Heart left ventricle (tissue), 16 donors: ENCODE data around the gene SIX5. TPM values are rescaled to one million over a fixed set of nuclear protein-coding genes. Genes with fewer than 3 reads are reported as not detected.

Source experiments
- ATAC-seq, 4 donors: fragments of 200-7000 bp; cut with Tn5 transposase; one replicate each; pipeline ENCODE4 v1.9.1; 2020 to 2022; ENCODE audit warnings: moderate library complexity in 4 of 4, mild to moderate bottlenecking in 3 of 4, moderate number of reproducible peaks in 1 of 4
- DNase-seq, 5 donors: peaks; one replicate each; pipeline ENCODE4 v3.0.0-alpha.2; 2020
- H3K27ac ChIP-seq, 12 donors: fragments of 200-600 bp; sonication (generic) in 4 of 12; one replicate each; pipeline versions ENCODE4 v1.5.0 to v1.8.0; 2016 to 2022; ENCODE audit warnings: mild to moderate bottlenecking in 2 of 12
- H3K27me3 ChIP-seq, 9 donors: fragments of 200-600 bp; sonication (generic) in 2 of 9; one replicate each; pipeline versions ENCODE4 v1.5.1 to v1.8.0; 2016 to 2022; ENCODE audit warnings: mild to moderate bottlenecking in 3 of 9
- H3K36me3 ChIP-seq, 9 donors: fragments of 200-600 bp; sonication (generic) in 2 of 9; one replicate each; pipeline versions ENCODE4 v1.5.0 to v1.8.0; 2018 to 2022; ENCODE audit warnings: mild to moderate bottlenecking in 2 of 9
- H3K4me1 ChIP-seq, 12 donors: fragments of 200-600 bp; sonication (generic) in 4 of 12; one replicate each; pipeline versions ENCODE4 v1.5.0 to v1.8.0; 2016 to 2022; ENCODE audit warnings: mild to moderate bottlenecking in 3 of 12
- H3K4me3 ChIP-seq, 12 donors: fragments of 200-600 bp; sonication (generic) in 4 of 12; one replicate each; pipeline versions ENCODE4 v1.5.0 to v1.8.0; 2017 to 2022; ENCODE audit warnings: mild to moderate bottlenecking in 9 of 12, moderate library complexity in 4 of 12
- H3K9me3 ChIP-seq, 12 donors: fragments of 200-600 bp; sonication (generic) in 4 of 12; one replicate each; pipeline versions ENCODE4 v1.5.0 to v1.8.0; 2016 to 2022; ENCODE audit warnings: mild to moderate bottlenecking in 1 of 12
- CTCF ChIP-seq, 12 donors: fragments of 200-600 bp; sonication (generic) in 4 of 12; IDR thresholded peaks; one replicate each; pipeline versions ENCODE4 v1.5.0 to v1.8.0; 2018 to 2022; ENCODE audit warnings: antibody characterized with exemption in 12 of 12, mild to moderate bottlenecking in 5 of 12
- POLR2A ChIP-seq, 2 donors: fragments of 450-650 bp; IDR thresholded peaks; one replicate each; pipeline ENCODE4 v1.6.1; 2017; ENCODE audit warnings: antibody characterized with exemption in 2 of 2, mild to moderate bottlenecking in 2 of 2, moderate library complexity in 2 of 2
- WGBS, 4 donors: extraction: QIAGEN DNeasy Blood & Tissue Kit in 2 of 4; methylation state at CpG; one replicate each; pipeline versions ENCODE4 v1.1.5 to v1.1.7; 2013 to 2018; 5-methylcytosine and 5-hydroxymethylcytosine counted together
- intact Hi-C, 10 donors: fragments of 100-400 bp; cut with DNase I; formaldehyde crosslinking; loops; one replicate each; pipeline versions ENCODE4 v1.11.1 to v1.14.2; 2022
- polyA plus RNA-seq, 2 donors: library from polyadenylated mRNA; stranded (reverse); fragments of 200-250 nt; gene quantifications; one replicate each; pipeline ENCODE4 v1.2.3, GENCODE V29; 2013
- total RNA-seq, 9 donors: library from RNA; depleted of rRNA in 2 of 9; stranded (reverse); fragments of >200 nt in 2 of 9; fragmentation: NEBNext Ultra II Directional in 3 of 9; extraction: Animal tissue kit (Norgen Biotek cat#: 25700) in 3 of 9; gene quantifications; one replicate each; pipeline versions ENCODE4 v1.1.0 to v1.2.4, GENCODE V29; 2016 to 2023
- donor health status: ischemic (EF 13 %, LVEDD 7.1; RV severe dilation, severe dysfunction).
- donor health status: healthy with polysubstance abuse.
- donor health status: DM: no; HTN: yes; CAD: no.
- donor health status: DM: no; HTN: no; CAD: no.
- donor health status: ischemic (EF 25% LVEDD 6.9; RV normal size, moderate dysfunction).
- donor health status: ischemic (EF 25% LVEDD 5.7; RV mildly dilated, moderate dysfunction).
- donor health status: healthy.
- donor health status: DM: yes; HTN: yes; CAD: no.
- donor health status: ischemic (EF 35%, LVEDD 5.7; RV mildly dilated, moderate dysfunction).
- donor health status: nonischemic (EF 11% LVEDD 7.7; RV severe dilation, severe dysfunction).
- donor health status: DM: yes; HTN: yes; CAD: no.
- donor health status: PGD.
- donor health status: ischemic (EF 29% LVEDD 5.4; RV normal size, mild dysfunction).
- donor health status: nonischemic (EF 23%, LVEDD 6.1; RV moderate dilation, normal function).

SIX5 gene
- total and polyA plus RNA-seq, 11 donors: 13.7 to 24.0 (median 21.9) TPM

GRCh38 chr19:45717983-45718650 lies 50.9 kb downstream of the SIX5 start:
- ATAC-seq (peak in 2 of 4 donors; percentile 0 to 1), DNase-seq (no peak)
- intact Hi-C loops: loop anchor here in 8 of 10 donors (1.0 to 10.0 kb wide), 8 partner anchors 13 to 75 kb away; partner anchors contain the start of genes SIX5 (in 6 of the 8), QPCTL (in 4 of the 8), DMWD (in 1 of the 8) and FBXO46 (in 1 of the 8)

GRCh38 chr19:45717131-45717982 lies 51.7 kb downstream of the SIX5 start:
- H3K27me3 ChIP-seq: no peaks in the 10 kb centered on the region
- peak in 1 of 2 donors; percentile 43 for TF ChIP-seq POLR2A (IDR thresholded peaks at IDR 0.05)
- peak in 7 of 12 donors; percentile 8 to 38 (median 19) for TF ChIP-seq CTCF (IDR thresholded peaks at IDR 0.05)
- ATAC-seq: peak; percentile 97 to 98 (median 98)
- 0% methylated on average over 39 to 51 of the region's 51 CpGs for WGBS, 4 donors
- intact Hi-C loops: loop anchor here in 8 of 10 donors (1.0 to 10.0 kb wide), 8 partner anchors 13 to 75 kb away; partner anchors contain the start of genes SIX5 (in 6 of the 8), QPCTL (in 4 of the 8), DMWD (in 1 of the 8) and FBXO46 (in 1 of the 8)
- DNase-seq: peak; percentile 99 to 100 (median 99)
- peak overlapping the region; percentile 78 to 96 (median 94) for H3K27ac ChIP-seq
- peaks cover 0 to 25% (median 9%) of the 10 kb centered on the region in 9 donors for H3K36me3 ChIP-seq
- peaks cover 0 to 38% (median 16%) of the 10 kb centered on the region in 12 donors for H3K4me1 ChIP-seq
- peak overlapping the region; percentile 47 to 77 (median 68) for H3K4me3 ChIP-seq
- H3K9me3 ChIP-seq: no peaks in the 10 kb centered on the region

More at GRCh38 chr19:45717983-45718650, 50.9 kb downstream of the SIX5 start:
- no peak for TF ChIP-seq CTCF (IDR thresholded peaks at IDR 0.05)
- no peak for TF ChIP-seq POLR2A (IDR thresholded peaks at IDR 0.05)
- H3K36me3 ChIP-seq: peaks cover 0 to 22% (median 5%) of the 10 kb centered on the region in 9 donors
- peak overlapping the region; percentile 14 to 77 (median 68) for H3K4me3 ChIP-seq
- WGBS, 4 donors: 37 to 52% (median 46%) methylated on average over 8 to 12 of the region's 12 CpGs
- no peaks in the 10 kb centered on the region for H3K9me3 ChIP-seq
- H3K27me3 ChIP-seq: no peaks in the 10 kb centered on the region
- peaks cover 0 to 43% (median 16%) of the 10 kb centered on the region in 12 donors for H3K4me1 ChIP-seq
- peak overlapping the region; percentile 78 to 96 (median 94) for H3K27ac ChIP-seq

GRCh38 chr19:45716359-45717130 lies 52.5 kb downstream of the SIX5 start:
- DNase-seq: no peak
- H3K27ac ChIP-seq: peak overlapping the region; percentile 67 to 96 (median 93)
- peak overlapping the region; percentile 47 to 77 (median 68) for H3K4me3 ChIP-seq
- H3K4me1 ChIP-seq: peaks cover 0 to 29% (median 16%) of the 10 kb centered on the region in 12 donors
- WGBS, 4 donors: 1 to 2% (median 2%) methylated on average over 24 of the region's 24 CpGs
- H3K36me3 ChIP-seq: peaks cover 0 to 31% (median 17%) of the 10 kb centered on the region in 9 donors
- H3K9me3 ChIP-seq: no peaks in the 10 kb centered on the region
- no peaks in the 10 kb centered on the region for H3K27me3 ChIP-seq
- intact Hi-C loops: loop anchor here in 8 of 10 donors (1.0 to 10.0 kb wide), 8 partner anchors 14 to 76 kb away; partner anchors contain the start of genes SIX5 (in 6 of the 8), QPCTL (in 4 of the 8), DMWD (in 1 of the 8) and FBXO46 (in 1 of the 8)
- ATAC-seq: no peak
- TF ChIP-seq CTCF (IDR thresholded peaks at IDR 0.05): no peak
